Fibroblast of mammary gland (primary cell): Measurements from ENCODE around the gene ZNF226.
"Not testable (repeated sequence)": the region's sequence is repeated elsewhere in the genome, so short reads cannot be mapped to it uniquely, and the experiment has no call there.

Source experiments
- DNase-seq: peaks from one replicate; pipeline ENCODE4 v3.0.0-alpha.2; 2010; ENCODE audit warnings: low read depth
- H3K4me3 ChIP-seq: 2 replicates; pipeline ENCODE4 v1.5.1; 2011; ENCODE audit warnings: low read depth, mild to moderate bottlenecking, low read length, moderate library complexity; ENCODE audit not compliant: control insufficient read depth
- CTCF ChIP-seq: conservative IDR thresholded peaks from 2 replicates; pipeline ENCODE4 v1.5.1; 2011; ENCODE audit warnings: low read depth, low read length, inconsistent platforms; ENCODE audit not compliant: control insufficient read depth, insufficient read depth

The ZNF226 gene

GRCh38 chr19:44212250-44212865 is 47.5 kb downstream of the ZNF226 start, which contains the start of gene ZNF227:
TSS of gene ZNF227 (plus strand) at chr19:44212532. CDS start at chr19:44217793, 5,261 bp downstream.
- DNase-seq, result peak; percentile 97
- H3K4me3 ChIP-seq, result peak within 1 kb of the TSS; percentile 96
- TF ChIP-seq CTCF, result no peak

- TF ChIP-seq CTCF, result no peak
- H3K4me3 ChIP-seq, result peak overlapping the region; percentile 96
- peak; percentile 59 for DNase-seq
These were observed 48.0 kb downstream of the ZNF226 start for GRCh38 chr19:44212866-44213346.

GRCh38 chr19:44219926-44220325 is 55.0 kb downstream of the ZNF226 start:
- not testable (repeated sequence) for H3K4me3 ChIP-seq

GRCh38 chr19:44220761-44221160 is 55.9 kb downstream of the ZNF226 start:
- not testable (repeated sequence) for DNase-seq, H3K4me3 ChIP-seq

More at GRCh38 chr19:44219926-44220325, 55.0 kb downstream of the ZNF226 start:
- not testable (repeated sequence) for DNase-seq

GRCh38 chr19:44221291-44221690 is 56.4 kb downstream of the ZNF226 start:
- not testable (repeated sequence) for H3K4me3 ChIP-seq, DNase-seq
